Mammary epithelial cell (primary cell): Measurements from ENCODE around the gene PIGL.

ENCODE experiments used
- CTCF ChIP-seq, 2 donors: IDR thresholded peaks in 1 of 2; conservative IDR thresholded peaks in 1 of 2; 2 replicates each; pipeline ENCODE4 v1.5.1; 2011 to 2012; ENCODE audit warnings: inconsistent platforms in 2 of 2, low read length in 2 of 2, mild to moderate bottlenecking in 2 of 2, control low read depth in 1 of 2, low read depth in 1 of 2; ENCODE audit not compliant: insufficient read depth in 1 of 2; ENCODE audit errors: extremely low read depth in 1 of 2
- EZH2 ChIP-seq: IDR thresholded peaks from 2 replicates; pipeline ENCODE4 v1.6.1; 2012; ENCODE audit warnings: low read length, inconsistent platforms, borderline replicate concordance

- TF ChIP-seq CTCF (conservative IDR thresholded peaks at IDR 0.05 in 1 of 2, IDR thresholded peaks at IDR 0.05 in 1 of 2; ENCODE audit: extremely low read depth in 1 of 2, insufficient read depth in 1 of 2, low read depth in 1 of 2, low read length in 2 of 2) (no peak), EZH2 (no peak)
Measured at GRCh38 chr17:16319969-16320368, 103.0 kb downstream of the PIGL start.
